Body of pancreas (tissue), 4 donors: Measurements from ENCODE around the gene CD79A. TPM values are rescaled to one million over a fixed set of nuclear protein-coding genes. Genes with fewer than 3 reads are reported as not detected.

Experiments used
- ATAC-seq: fragments of 150-250 bp; one replicate; pipeline ENCODE4 v1.9.1; 2016
- DNase-seq, 4 donors: peaks; one replicate each; pipeline ENCODE4 v3.0.0-alpha.2; 2019
- H3K27ac ChIP-seq, 4 donors: fragments of 200-600 bp; sonication (generic); 1 replicate in 3 of 4; 2 replicates in 1 of 4; pipeline versions ENCODE4 v1.5.1 to v1.6.1; 2016 to 2019; ENCODE audit warnings: mild to moderate bottlenecking in 1 of 4, mixed read lengths in 1 of 4, moderate library complexity in 1 of 4
- H3K27me3 ChIP-seq, 2 donors: fragments of 200-600 bp; sonication (generic); one replicate each; pipeline ENCODE4 v1.6.0; 2016; ENCODE audit warnings: mild to moderate bottlenecking in 1 of 2
- H3K36me3 ChIP-seq, 2 donors: fragments of 200-600 bp; sonication (generic); replicated peaks in 1 of 2; 2 replicates each; pipeline ENCODE4 v1.5.1; 2016; ENCODE audit warnings: low read depth in 2 of 2; ENCODE audit not compliant: insufficient read depth in 1 of 2
- H3K4me1 ChIP-seq: fragments of 200-600 bp; sonication (generic); one replicate; pipeline ENCODE4 v1.6.0; 2016
- H3K4me3 ChIP-seq, 2 donors: fragments of 200-600 bp; sonication (generic); 1 replicate in 1 of 2; 2 replicates in 1 of 2; pipeline ENCODE4 v1.5.1; 2016 to 2019
- H3K9me3 ChIP-seq, 3 donors: fragments of 200-600 bp; sonication (generic); 1 replicate in 2 of 3; 2 replicates in 1 of 3; pipeline ENCODE4 v1.5.1; 2016
- POLR2A ChIP-seq, 3 donors: fragments of 450-650 bp; IDR thresholded peaks; one replicate each; pipeline ENCODE4 v1.6.1; 2016; ENCODE audit warnings: antibody characterized with exemption in 3 of 3, mild to moderate bottlenecking in 2 of 3
- WGBS, 2 donors: methylation state at CpG; one replicate each; pipeline ENCODE4 v1.1.5; 2017; 5-methylcytosine and 5-hydroxymethylcytosine counted together
- intact Hi-C: fragments of 100-400 bp; cut with DNase I; formaldehyde crosslinking; loops from one replicate; pipeline ENCODE4 v1.15.1; 2023
- total RNA-seq, 2 donors: library from RNA; depleted of rRNA; stranded (reverse); fragments of >200 nt; gene quantifications; one replicate each; pipeline ENCODE4 v1.1.0, GENCODE V29; 2016
- TF ChIP-seq, protein P1 (sequence below), 7 experiments: fragments of 450-650 bp in 4 of 7; fragments of 200-600 bp in 3 of 7; sonication (generic) in 3 of 7; IDR thresholded peaks; one replicate each; pipeline ENCODE4 v1.5.1; 2016 to 2019; ENCODE audit warnings: antibody characterized with exemption in 7 of 7

Gene CD79A
- total RNA-seq, 2 donors from 2014 or later: not detected

GRCh38 chr19:41924151-41925145 is 47.4 kb downstream of the CD79A start:
- no peaks in the 10 kb centered on the region for H3K9me3 ChIP-seq
- no peak overlapping the region for H3K4me3 ChIP-seq
- intact Hi-C loops: loop anchor here (5.0 kb wide), 1 partner anchor 32 kb away; no protein-coding TSS in a partner anchor
- TF ChIP-seq, protein P1, sequence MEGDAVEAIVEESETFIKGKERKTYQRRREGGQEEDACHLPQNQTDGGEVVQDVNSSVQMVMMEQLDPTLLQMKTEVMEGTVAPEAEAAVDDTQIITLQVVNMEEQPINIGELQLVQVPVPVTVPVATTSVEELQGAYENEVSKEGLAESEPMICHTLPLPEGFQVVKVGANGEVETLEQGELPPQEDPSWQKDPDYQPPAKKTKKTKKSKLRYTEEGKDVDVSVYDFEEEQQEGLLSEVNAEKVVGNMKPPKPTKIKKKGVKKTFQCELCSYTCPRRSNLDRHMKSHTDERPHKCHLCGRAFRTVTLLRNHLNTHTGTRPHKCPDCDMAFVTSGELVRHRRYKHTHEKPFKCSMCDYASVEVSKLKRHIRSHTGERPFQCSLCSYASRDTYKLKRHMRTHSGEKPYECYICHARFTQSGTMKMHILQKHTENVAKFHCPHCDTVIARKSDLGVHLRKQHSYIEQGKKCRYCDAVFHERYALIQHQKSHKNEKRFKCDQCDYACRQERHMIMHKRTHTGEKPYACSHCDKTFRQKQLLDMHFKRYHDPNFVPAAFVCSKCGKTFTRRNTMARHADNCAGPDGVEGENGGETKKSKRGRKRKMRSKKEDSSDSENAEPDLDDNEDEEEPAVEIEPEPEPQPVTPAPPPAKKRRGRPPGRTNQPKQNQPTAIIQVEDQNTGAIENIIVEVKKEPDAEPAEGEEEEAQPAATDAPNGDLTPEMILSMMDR (IDR thresholded peaks at IDR 0.05): no peak
- no peak for TF ChIP-seq POLR2A (IDR thresholded peaks at IDR 0.05)
- no peak for DNase-seq
- no peak overlapping the region for H3K27ac ChIP-seq
- peaks cover 20% of the 10 kb centered on the region for H3K4me1 ChIP-seq
- H3K36me3 ChIP-seq: no peaks in the 10 kb centered on the region
- ATAC-seq: no peak
- WGBS, 2 donors: 51 to 52% methylated on average over 13 of the region's 13 CpGs
- peaks cover 0 to 11% of the 10 kb centered on the region in 2 donors for H3K27me3 ChIP-seq

DNA sequence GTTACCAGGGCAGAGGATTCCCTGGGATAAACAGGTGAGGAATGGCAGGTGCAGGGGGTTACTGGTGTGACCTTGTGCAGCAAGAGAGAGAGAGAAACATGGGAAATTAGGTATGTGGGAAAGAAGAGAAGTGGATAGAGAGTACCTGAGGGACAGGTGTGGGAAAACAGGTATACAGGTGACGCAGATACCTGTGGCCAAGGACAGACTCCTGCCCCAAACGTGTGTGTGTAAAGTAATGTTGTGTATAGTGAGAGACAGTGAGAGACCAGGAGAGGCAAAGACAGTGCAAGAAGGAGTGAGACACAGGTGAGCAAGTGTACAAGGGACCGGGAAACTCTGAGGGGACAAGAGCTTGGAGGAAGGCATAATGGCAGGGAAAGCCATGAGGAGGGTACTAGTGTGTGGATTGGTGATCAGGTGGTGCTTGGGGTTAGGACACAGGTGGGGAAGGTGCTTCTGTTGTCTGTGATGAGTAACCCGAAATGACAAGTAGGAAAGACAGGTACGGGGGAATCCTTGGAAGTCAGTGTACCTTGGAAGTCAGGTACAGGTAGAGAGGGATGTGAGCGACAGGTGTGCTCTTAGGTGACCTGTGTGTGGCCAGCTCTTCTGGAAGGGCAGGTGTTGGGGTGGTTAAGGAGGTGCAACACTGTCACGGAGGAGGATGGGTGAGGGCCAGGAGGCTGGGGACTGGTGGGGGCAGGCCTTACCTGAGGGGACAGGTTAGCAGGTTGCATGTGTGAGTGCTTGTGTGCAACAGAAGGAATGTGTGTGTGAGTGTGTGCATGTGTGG is 48.3 kb downstream of the CD79A start:
- Histone ChIP-seq H3K27me3 (peaks cover 0 to 11% of the 10 kb centered on the region in 2 donors), H3K4me1 (peaks cover 21% of the 10 kb centered on the region), H3K36me3 (no peaks in the 10 kb centered on the region), H3K27ac (no peak overlapping the region), H3K9me3 (no peaks in the 10 kb centered on the region), H3K4me3 (no peak overlapping the region)
- intact Hi-C loops: loop anchor here (5.0 kb wide), 1 partner anchor 33 kb away; no protein-coding TSS in a partner anchor
- DNase-seq (no peak), ATAC-seq (no peak)
- no peak for TF ChIP-seq POLR2A (IDR thresholded peaks at IDR 0.05)
- TF ChIP-seq, protein P1 (IDR thresholded peaks at IDR 0.05): no peak
- 40 to 54% methylated on average over 7 of the region's 7 CpGs for WGBS, 2 donors

- TF ChIP-seq, protein P1 (IDR thresholded peaks at IDR 0.05): no peak
- no peak for TF ChIP-seq POLR2A (IDR thresholded peaks at IDR 0.05)
- ATAC-seq: no peak
- Histone ChIP-seq H3K4me3 (no peak overlapping the region), H3K27me3 (peaks cover 0 to 11% of the 10 kb centered on the region in 2 donors), H3K4me1 (peaks cover 21% of the 10 kb centered on the region), H3K9me3 (no peaks in the 10 kb centered on the region), H3K36me3 (no peaks in the 10 kb centered on the region), H3K27ac (no peak overlapping the region)
- DNase-seq: no peak
- 59 to 69% methylated on average over 14 to 26 of the region's 27 CpGs for WGBS, 2 donors
- intact Hi-C loops: loop anchor here (5.0 kb wide), 1 partner anchor 34 kb away; no protein-coding TSS in a partner anchor
Measured at GRCh38 chr19:41926028-41926762, 49.1 kb downstream of the CD79A start.

DNA sequence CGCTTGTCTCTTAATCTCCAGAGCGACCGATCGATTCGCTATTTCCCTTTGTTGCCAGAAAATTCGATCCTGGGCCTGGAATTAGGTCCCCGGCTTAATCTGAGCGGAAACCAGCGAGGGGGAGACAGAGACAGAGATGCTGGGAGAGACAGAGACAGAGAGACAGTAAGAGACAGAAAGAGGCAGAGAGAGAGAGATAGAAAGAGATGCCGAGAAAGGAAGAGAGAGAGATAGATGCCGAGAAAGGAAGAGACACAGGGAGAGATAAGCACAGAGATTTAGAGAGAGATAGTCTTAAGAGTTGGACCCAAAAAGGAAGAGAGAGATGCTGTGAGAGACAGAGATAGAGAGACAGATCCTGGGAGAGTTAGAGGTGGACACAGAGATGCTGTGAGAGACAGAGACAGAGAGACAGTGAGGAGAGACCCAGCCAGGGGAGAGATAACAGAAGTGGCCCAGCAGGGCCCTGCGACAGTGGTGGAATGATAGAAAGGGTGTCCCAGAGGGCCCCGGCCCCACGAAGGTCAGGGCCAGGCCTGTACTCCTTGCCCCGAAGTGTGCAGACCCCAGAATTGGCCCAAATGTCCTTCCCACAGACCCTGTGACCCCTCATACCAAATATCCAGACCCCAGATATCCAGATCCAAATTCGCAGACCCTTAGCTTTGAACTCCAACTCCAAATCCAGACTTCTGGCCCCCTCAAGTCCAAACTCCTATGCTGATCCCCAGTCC is 49.9 kb downstream of the CD79A start:
- no peak for ATAC-seq
- no peak for DNase-seq
- H3K27me3 ChIP-seq: peaks cover 0 to 10% of the 10 kb centered on the region in 2 donors

More for the DNA sequence above, 49.9 kb downstream of the CD79A start:
- Histone ChIP-seq H3K9me3 (no peaks in the 10 kb centered on the region), H3K36me3 (no peaks in the 10 kb centered on the region), H3K4me3 (no peak overlapping the region), H3K27ac (no peak overlapping the region), H3K4me1 (peaks cover 21% of the 10 kb centered on the region)
- TF ChIP-seq, protein P1 (IDR thresholded peaks at IDR 0.05): no peak
- no peak for TF ChIP-seq POLR2A (IDR thresholded peaks at IDR 0.05)
- intact Hi-C loops: loop anchor here (5.0 kb wide), 1 partner anchor 35 kb away; no protein-coding TSS in a partner anchor
- 55 to 81% methylated on average over 16 of the region's 16 CpGs for WGBS, 2 donors
